Measurements from ENCODE around the gene CCDC57.
"Not testable (repeated sequence)": the region's sequence is repeated elsewhere in the genome, so short reads cannot be mapped to it uniquely, and the experiment has no call there.

Gene CCDC57

GRCh38 chr17:82212331-82213250, at the start of gene CCDC57:
CCDC57 (minus strand) TSS chr17:82212842; CDS start chr17:82201944, 10,898 bp downstream.
- Histone ChIP-seq H3K36me3 (ENCODE audit: control insufficient read depth, insufficient read depth, low read length, severe bottlenecking) (peaks cover 1% of the 10 kb centered on the region), H3K9ac (ENCODE audit: low read length) (peak within 1 kb of the TSS; percentile 92), H3K4me3 (ENCODE audit: low read length) (peak within 1 kb of the TSS; percentile 84), H3K4me1 (ENCODE audit: control insufficient read depth, insufficient read depth, low read length) (peaks cover 30% of the 10 kb centered on the region), H3K9me3 (ENCODE audit: control insufficient read depth, low read length) (no peaks in the 10 kb centered on the region), H3K27me3 (replicated peaks; ENCODE audit: control insufficient read depth, insufficient read depth, low read length) (no peaks in the 10 kb centered on the region)
- DNase-seq (ENCODE audit: low read depth) = peak; percentile 93

- Histone ChIP-seq H3K36me3 (ENCODE audit: control insufficient read depth, insufficient read depth, low read length, severe bottlenecking) (peaks cover 86% of the 10 kb centered on the region), H3K9me3 (ENCODE audit: control insufficient read depth, low read length) (no peaks in the 10 kb centered on the region), H3K9ac (ENCODE audit: low read length) (no peak overlapping the region), H3K27me3 (replicated peaks; ENCODE audit: control insufficient read depth, insufficient read depth, low read length) (no peaks in the 10 kb centered on the region), H3K4me1 (ENCODE audit: control insufficient read depth, insufficient read depth, low read length) (peaks cover 22% of the 10 kb centered on the region), H3K4me3 (ENCODE audit: low read length) (no peak overlapping the region)
- no peak for DNase-seq (ENCODE audit: low read depth)
Measured at GRCh38 chr17:82262344-82262743, 49.7 kb upstream of the CCDC57 start.

GRCh38 chr17:82259972-82260961, 47.6 kb upstream of the CCDC57 start:
- not testable (repeated sequence) for H3K9me3 ChIP-seq (ENCODE audit: control insufficient read depth, low read length); H3K27me3 ChIP-seq (replicated peaks; ENCODE audit: control insufficient read depth, insufficient read depth, low read length); DNase-seq (ENCODE audit: low read depth); H3K4me3 ChIP-seq (ENCODE audit: low read length); H3K9ac ChIP-seq (ENCODE audit: low read length); H3K4me1 ChIP-seq (ENCODE audit: control insufficient read depth, insufficient read depth, low read length)
- peaks cover 93% of the 10 kb centered on the region for H3K36me3 ChIP-seq (ENCODE audit: control insufficient read depth, insufficient read depth, low read length, severe bottlenecking)

- no peaks in the 10 kb centered on the region for H3K9me3 ChIP-seq (ENCODE audit: control insufficient read depth, low read length)
- no peak for DNase-seq (ENCODE audit: low read depth)
- H3K9ac ChIP-seq (ENCODE audit: low read length) = peak overlapping the region; percentile 7
- H3K36me3 ChIP-seq (ENCODE audit: control insufficient read depth, insufficient read depth, low read length, severe bottlenecking) = peaks cover 79% of the 10 kb centered on the region
- peaks cover 7% of the 10 kb centered on the region for H3K4me1 ChIP-seq (ENCODE audit: control insufficient read depth, insufficient read depth, low read length)
- H3K4me3 ChIP-seq (ENCODE audit: low read length) = no peak overlapping the region
- H3K27me3 ChIP-seq (replicated peaks; ENCODE audit: control insufficient read depth, insufficient read depth, low read length) = no peaks in the 10 kb centered on the region
Measured at GRCh38 chr17:82258555-82258954, 45.9 kb upstream of the CCDC57 start.

- H3K36me3 ChIP-seq (ENCODE audit: control insufficient read depth, insufficient read depth, low read length, severe bottlenecking) = peaks cover 82% of the 10 kb centered on the region
- H3K27me3 ChIP-seq (replicated peaks; ENCODE audit: control insufficient read depth, insufficient read depth, low read length) = no peaks in the 10 kb centered on the region
- no peaks in the 10 kb centered on the region for H3K9me3 ChIP-seq (ENCODE audit: control insufficient read depth, low read length)
- no peak overlapping the region for H3K4me3 ChIP-seq (ENCODE audit: low read length)
- DNase-seq (ENCODE audit: low read depth) = no peak
- no peak overlapping the region for H3K9ac ChIP-seq (ENCODE audit: low read length)
- H3K4me1 ChIP-seq (ENCODE audit: control insufficient read depth, insufficient read depth, low read length) = peaks cover 7% of the 10 kb centered on the region
Measured at GRCh38 chr17:82257473-82257872, 44.8 kb upstream of the CCDC57 start.

GRCh38 chr17:82256242-82256885, 43.7 kb upstream of the CCDC57 start:
- no peak for DNase-seq (ENCODE audit: low read depth)
- peaks cover 7% of the 10 kb centered on the region for H3K4me1 ChIP-seq (ENCODE audit: control insufficient read depth, insufficient read depth, low read length)
- H3K27me3 ChIP-seq (replicated peaks; ENCODE audit: control insufficient read depth, insufficient read depth, low read length) = no peaks in the 10 kb centered on the region
- no peaks in the 10 kb centered on the region for H3K9me3 ChIP-seq (ENCODE audit: control insufficient read depth, low read length)
- H3K36me3 ChIP-seq (ENCODE audit: control insufficient read depth, insufficient read depth, low read length, severe bottlenecking) = peaks cover 82% of the 10 kb centered on the region
- H3K9ac ChIP-seq (ENCODE audit: low read length) = no peak overlapping the region
- H3K4me3 ChIP-seq (ENCODE audit: low read length) = no peak overlapping the region

- H3K4me3 ChIP-seq (ENCODE audit: low read length) = no peak overlapping the region
- DNase-seq (ENCODE audit: low read depth) = no peak
- H3K4me1 ChIP-seq (ENCODE audit: control insufficient read depth, insufficient read depth, low read length) = peaks cover 7% of the 10 kb centered on the region
- peaks cover 82% of the 10 kb centered on the region for H3K36me3 ChIP-seq (ENCODE audit: control insufficient read depth, insufficient read depth, low read length, severe bottlenecking)
- H3K27me3 ChIP-seq (replicated peaks; ENCODE audit: control insufficient read depth, insufficient read depth, low read length) = no peaks in the 10 kb centered on the region
- no peak overlapping the region for H3K9ac ChIP-seq (ENCODE audit: low read length)
- H3K9me3 ChIP-seq (ENCODE audit: control insufficient read depth, low read length) = no peaks in the 10 kb centered on the region
Measured at GRCh38 chr17:82255402-82255972, 42.8 kb upstream of the CCDC57 start.

- peaks cover 82% of the 10 kb centered on the region for H3K36me3 ChIP-seq (ENCODE audit: control insufficient read depth, insufficient read depth, low read length, severe bottlenecking)
- H3K27me3 ChIP-seq (replicated peaks; ENCODE audit: control insufficient read depth, insufficient read depth, low read length); H3K9me3 ChIP-seq (ENCODE audit: control insufficient read depth, low read length); H3K4me3 ChIP-seq (ENCODE audit: low read length); H3K9ac ChIP-seq (ENCODE audit: low read length); H3K4me1 ChIP-seq (ENCODE audit: control insufficient read depth, insufficient read depth, low read length); DNase-seq (ENCODE audit: low read depth): not testable (repeated sequence)
Measured at GRCh38 chr17:82254746-82255145, 42.1 kb upstream of the CCDC57 start.

- H3K9me3 ChIP-seq (ENCODE audit: control insufficient read depth, low read length); H3K4me1 ChIP-seq (ENCODE audit: control insufficient read depth, insufficient read depth, low read length); H3K27me3 ChIP-seq (replicated peaks; ENCODE audit: control insufficient read depth, insufficient read depth, low read length); H3K4me3 ChIP-seq (ENCODE audit: low read length); DNase-seq (ENCODE audit: low read depth); H3K9ac ChIP-seq (ENCODE audit: low read length): not testable (repeated sequence)
- H3K36me3 ChIP-seq (ENCODE audit: control insufficient read depth, insufficient read depth, low read length, severe bottlenecking) = peaks cover 82% of the 10 kb centered on the region
Measured at GRCh38 chr17:82254096-82254495, 41.5 kb upstream of the CCDC57 start.

- no peaks in the 10 kb centered on the region for H3K9me3 ChIP-seq (ENCODE audit: control insufficient read depth, low read length)
- no peak overlapping the region for H3K4me3 ChIP-seq (ENCODE audit: low read length)
- no peak for DNase-seq (ENCODE audit: low read depth)
- H3K4me1 ChIP-seq (ENCODE audit: control insufficient read depth, insufficient read depth, low read length) = peaks cover 3% of the 10 kb centered on the region
- no peaks in the 10 kb centered on the region for H3K27me3 ChIP-seq (replicated peaks; ENCODE audit: control insufficient read depth, insufficient read depth, low read length)
- no peak overlapping the region for H3K9ac ChIP-seq (ENCODE audit: low read length)
- peaks cover 82% of the 10 kb centered on the region for H3K36me3 ChIP-seq (ENCODE audit: control insufficient read depth, insufficient read depth, low read length, severe bottlenecking)
Measured at GRCh38 chr17:82253179-82253544, 40.5 kb upstream of the CCDC57 start.
